Common myeloid progenitor, CD34-positive (primary cell): Measurements from ENCODE around the gene MAST2.

Source experiments
- CTCF ChIA-PET: fragments of 350-600 bp; sonication (Branson Sonifier 250); formaldehyde crosslinking; loops from one replicate; lab custom pipeline; 2021; ENCODE audit warnings: antibody characterized with exemption; lab: Charles Lee
- POLR2A ChIA-PET: fragments of 350-600 bp; sonication (Branson Sonifier 250); formaldehyde crosslinking; loops from one replicate; lab custom pipeline; 2021; ENCODE audit warnings: antibody characterized with exemption; lab: Charles Lee
- DNase-seq, 3 donors: peaks; one replicate each; pipeline versions ENCODE4 v3.0.0 to v3.0.0-alpha.2; 2013
- H3K27ac ChIP-seq, 2 experiments: 1 replicate in 1 of 2; 2 replicates in 1 of 2; pipeline ENCODE4 v1.7.0; 2013; ENCODE audit warnings: inconsistent platforms in 2 of 2, low read length in 2 of 2, mild to moderate bottlenecking in 2 of 2, low read depth in 1 of 2, moderate library complexity in 1 of 2; ENCODE audit not compliant: severe bottlenecking in 2 of 2, insufficient read depth in 1 of 2, poor library complexity in 1 of 2
- H3K27me3 ChIP-seq, 5 experiments: replicated peaks in 2 of 5; 1 replicate in 3 of 5; 2 replicates in 2 of 5; pipeline versions ENCODE4 v1.6.1 to v1.7.0; 2013; ENCODE audit warnings: low read length in 4 of 5, mild to moderate bottlenecking in 2 of 5, moderate library complexity in 2 of 5, inconsistent platforms in 1 of 5; ENCODE audit not compliant: insufficient read depth in 5 of 5, control insufficient read depth in 4 of 5
- H3K36me3 ChIP-seq, 4 experiments: 1 replicate in 2 of 4; 2 replicates in 2 of 4; pipeline versions ENCODE4 v1.6.1 to v1.7.0; 2013; ENCODE audit warnings: low read length in 3 of 4, control low read depth in 1 of 4, mild to moderate bottlenecking in 1 of 4; ENCODE audit not compliant: control insufficient read depth in 4 of 4, insufficient read depth in 4 of 4
- H3K4me1 ChIP-seq, 4 experiments: 1 replicate in 3 of 4; 2 replicates in 1 of 4; pipeline versions ENCODE4 v1.6.1 to v1.7.1; 2013; ENCODE audit warnings: low read length in 3 of 4, mild to moderate bottlenecking in 3 of 4, control low read depth in 1 of 4, inconsistent platforms in 1 of 4, moderate library complexity in 1 of 4; ENCODE audit not compliant: control insufficient read depth in 4 of 4, insufficient read depth in 4 of 4; ENCODE audit errors: control extremely low read depth in 1 of 4
- H3K4me3 ChIP-seq, 7 experiments: 1 replicate in 4 of 7; 2 replicates in 3 of 7; pipeline versions ENCODE4 v1.5.1 to v1.7.0; 2013; ENCODE audit warnings: mild to moderate bottlenecking in 7 of 7, low read length in 6 of 7, moderate library complexity in 6 of 7, inconsistent platforms in 2 of 7, low read depth in 2 of 7, control low read depth in 1 of 7; ENCODE audit not compliant: insufficient read depth in 4 of 7, control insufficient read depth in 1 of 7; ENCODE audit errors: extremely low read depth in 1 of 7
- H3K9me3 ChIP-seq, 5 experiments: 1 replicate in 4 of 5; 2 replicates in 1 of 5; pipeline versions ENCODE4 v1.6.1 to v1.7.1; 2013; ENCODE audit warnings: low read length in 4 of 5, mild to moderate bottlenecking in 2 of 5, inconsistent platforms in 1 of 5, low read depth in 1 of 5, moderate library complexity in 1 of 5; ENCODE audit not compliant: control insufficient read depth in 4 of 5, insufficient read depth in 2 of 5; ENCODE audit errors: control extremely low read depth in 1 of 5
- WGBS: methylation state at CpG from one replicate; pipeline ENCODE4 v1.1.5; 2013; ENCODE audit not compliant: insufficient coverage; 5-methylcytosine and 5-hydroxymethylcytosine counted together

The MAST2 gene

DNA sequence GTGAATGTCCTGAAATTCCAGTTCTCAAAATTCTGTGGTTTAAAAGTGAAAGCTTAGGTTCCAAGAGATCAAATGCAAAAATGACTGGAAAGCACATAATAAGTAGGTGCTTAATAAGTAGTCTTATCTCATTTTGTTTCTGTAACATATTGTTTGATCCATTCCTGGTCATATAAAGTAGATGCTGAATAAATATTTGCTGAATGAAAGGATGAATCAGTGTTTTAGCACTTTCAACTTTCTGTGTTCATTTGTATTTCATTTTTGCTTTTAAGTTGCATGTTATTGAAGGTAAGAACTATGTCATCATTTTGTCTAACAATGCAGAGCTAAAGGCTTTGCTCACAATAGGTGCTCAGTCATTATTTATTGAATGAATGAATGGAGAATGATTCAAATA is 6.3 kb downstream of the MAST2 start:
- H3K27me3 ChIP-seq: no peaks in the 10 kb centered on the region
- CTCF ChIA-PET: interaction anchor here (1.2 to 1.6 kb wide), 2 partner anchors 8 to 11 kb away, joined by 3 to 4 read pairs; no protein-coding TSS in a partner anchor

GRCh38 chr1:45814776-45815175 is 11.4 kb downstream of the MAST2 start:
- H3K27ac ChIP-seq: no peak overlapping the region
- peaks cover 0 to 6% (median 3%) of the 10 kb centered on the region in 5 experiments for H3K9me3 ChIP-seq
- H3K36me3 ChIP-seq: peaks cover 0 to 7% (median 1%) of the 10 kb centered on the region in 4 experiments
- H3K27me3 ChIP-seq: no peaks in the 10 kb centered on the region
- WGBS: no CpG with 5 or more reads among the region's 2 CpGs
- CTCF ChIA-PET: interaction anchor here (0.8 to 1.6 kb wide), 2 partner anchors 10 to 130 kb away, joined by 3 read pairs; no protein-coding TSS in a partner anchor
- DNase-seq: no peak
- H3K4me3 ChIP-seq: no peak overlapping the region
- POLR2A ChIA-PET: no interaction called here
- no peaks in the 10 kb centered on the region for H3K4me1 ChIP-seq

More for the DNA sequence above, 6.3 kb downstream of the MAST2 start:
- Histone ChIP-seq H3K9me3 (no peaks in the 10 kb centered on the region), H3K4me3 (no peak overlapping the region), H3K36me3 (peaks cover 3 to 4% (median 3%) of the 10 kb centered on the region in 4 experiments), H3K27ac (no peak overlapping the region), H3K4me1 (peaks cover 0 to 6% (median 1%) of the 10 kb centered on the region in 4 experiments)
- POLR2A ChIA-PET: no interaction called here
- no peak for DNase-seq

GRCh38 chr1:45815667-45816458 is 12.5 kb downstream of the MAST2 start:
- ChIA-PET CTCF (interaction anchor here (1.6 kb wide), 1 partner anchor 12 kb away, joined by 3 read pairs; no protein-coding TSS in a partner anchor), POLR2A (no interaction called here)
- H3K27me3 ChIP-seq: no peaks in the 10 kb centered on the region
- no peak for DNase-seq
- H3K27ac ChIP-seq: no peak overlapping the region
- peaks cover 0 to 7% (median 1%) of the 10 kb centered on the region in 4 experiments for H3K36me3 ChIP-seq
- peaks cover 0 to 13% (median 4%) of the 10 kb centered on the region in 5 experiments for H3K9me3 ChIP-seq
- no peak overlapping the region for H3K4me3 ChIP-seq
- H3K4me1 ChIP-seq: no peaks in the 10 kb centered on the region
- 83% methylated on average over 3 of the region's 3 CpGs for whole genome bisulfite sequencing

GRCh38 chr1:45820173-45820572 is 16.8 kb downstream of the MAST2 start:
- DNase-seq: peak in 2 of 3 donors; percentile 32 to 43
- H3K4me3 ChIP-seq: no peak overlapping the region
- H3K36me3 ChIP-seq: peaks cover 0 to 11% (median 1%) of the 10 kb centered on the region in 4 experiments
- no peaks in the 10 kb centered on the region for H3K27me3 ChIP-seq
- H3K9me3 ChIP-seq: peaks cover 0 to 17% (median 7%) of the 10 kb centered on the region in 5 experiments
- H3K27ac ChIP-seq: no peak overlapping the region
- ChIA-PET POLR2A (no interaction called here), CTCF (interaction anchor here (0.6 kb wide), 1 partner anchor 16 kb away, joined by 4 read pairs; no protein-coding TSS in a partner anchor)
- no peaks in the 10 kb centered on the region for H3K4me1 ChIP-seq

DNA sequence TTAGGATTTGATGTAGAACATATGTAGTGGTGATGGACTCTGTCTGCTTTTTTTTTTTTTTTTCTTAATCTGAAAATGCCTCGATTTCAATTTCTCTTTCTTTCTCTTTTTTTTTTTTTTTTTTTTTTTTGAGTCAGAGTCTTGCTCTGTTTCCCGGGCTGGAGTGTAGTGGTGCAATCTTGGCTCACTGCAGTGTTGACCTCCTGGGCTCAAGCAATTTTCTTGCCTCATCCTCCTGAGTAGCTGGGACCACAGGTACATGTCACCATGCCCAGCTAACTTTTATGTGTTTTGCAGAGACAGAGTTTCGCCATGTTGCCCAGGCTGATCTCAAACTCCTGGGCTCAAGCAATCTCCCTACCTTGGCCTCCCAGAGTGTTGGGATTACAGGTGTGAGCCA is 17.4 kb downstream of the MAST2 start:
- POLR2A ChIA-PET: interaction anchor here (0.7 kb wide), 1 partner anchor 149 kb away, joined by 3 read pairs; no protein-coding TSS in a partner anchor
- DNase-seq: no peak
- no peak overlapping the region for H3K27ac ChIP-seq
- CTCF ChIA-PET: interaction anchor here (0.6 to 0.8 kb wide), 3 partner anchors 11 to 338 kb away, joined by 3 to 4 read pairs (median 4); no protein-coding TSS in a partner anchor
- 100% methylated on average over 2 of the region's 3 CpGs for WGBS
- H3K4me1 ChIP-seq: no peaks in the 10 kb centered on the region
- H3K4me3 ChIP-seq: no peak overlapping the region
- H3K36me3 ChIP-seq: peaks cover 0 to 17% (median 3%) of the 10 kb centered on the region in 4 experiments
- peaks cover 0 to 17% (median 7%) of the 10 kb centered on the region in 5 experiments for H3K9me3 ChIP-seq
- H3K27me3 ChIP-seq: no peaks in the 10 kb centered on the region

- POLR2A ChIA-PET: interaction anchor here (1.0 kb wide), 1 partner anchor 9 kb away, joined by 3 read pairs; no protein-coding TSS in a partner anchor
These were observed 19.2 kb downstream of the MAST2 start for GRCh38 chr1:45822644-45823043.

DNA sequence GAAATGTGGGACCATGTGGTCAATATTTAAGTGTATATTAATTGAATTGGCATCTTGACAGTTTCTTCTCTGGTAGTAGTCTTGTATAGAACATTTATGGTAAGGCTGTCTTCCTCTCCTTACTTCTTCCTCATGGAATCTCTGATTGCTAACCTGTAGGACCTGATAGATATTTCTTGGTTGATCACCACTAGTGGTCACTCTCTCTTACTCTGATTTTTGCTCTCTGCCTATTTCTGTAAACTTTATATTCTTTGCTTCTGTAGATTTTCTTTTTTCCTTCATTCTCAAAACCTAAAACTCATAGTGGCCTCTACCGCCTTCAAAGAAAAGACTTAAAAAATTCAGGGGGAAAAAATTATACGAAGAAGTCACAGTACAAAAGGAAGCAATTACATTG is 21.2 kb downstream of the MAST2 start:
- DNase-seq: no peak
- Histone ChIP-seq H3K9me3 (peaks cover 0 to 11% (median 5%) of the 10 kb centered on the region in 5 experiments), H3K36me3 (peaks cover 2 to 17% (median 8%) of the 10 kb centered on the region in 4 experiments), H3K4me1 (no peaks in the 10 kb centered on the region), H3K27me3 (no peaks in the 10 kb centered on the region), H3K4me3 (no peak overlapping the region), H3K27ac (no peak overlapping the region)
- POLR2A ChIA-PET: no interaction called here
- CTCF ChIA-PET: no interaction called here
- no CpG with 5 or more reads among the region's 2 CpGs for WGBS

More at GRCh38 chr1:45822644-45823043, 19.2 kb downstream of the MAST2 start:
- Histone ChIP-seq H3K4me1 (no peaks in the 10 kb centered on the region), H3K36me3 (peaks cover 0 to 18% (median 5%) of the 10 kb centered on the region in 4 experiments), H3K27ac (no peak overlapping the region), H3K4me3 (no peak overlapping the region), H3K27me3 (no peaks in the 10 kb centered on the region), H3K9me3 (peaks cover 0 to 17% (median 7%) of the 10 kb centered on the region in 5 experiments)
- 75% methylated on average over 1 of the region's 1 CpG for WGBS
- CTCF ChIA-PET: interaction anchor here (1.3 kb wide), 1 partner anchor 51 kb away, joined by 3 read pairs; no protein-coding TSS in a partner anchor
- DNase-seq: no peak
